Measurements from ENCODE around the gene IL6R. TPM values are rescaled to one million over a fixed set of nuclear protein-coding genes. Genes with fewer than 3 reads are reported as not detected.

The IL6R gene
- total and polyA plus RNA-seq, 2 donors from 2014 or later = 6.2 to 33.0 TPM

- H3K9ac ChIP-seq (ENCODE audit: low read length in 3 of 3) = peak overlapping the region in 1 of 3 donors; percentile 20
- no peak for FAIRE-seq
- H3K4me1 ChIP-seq (ENCODE audit: control insufficient read depth in 2 of 3, insufficient read depth in 2 of 3, low read depth in 1 of 3, low read length in 3 of 3) = peaks cover 3 to 51% (median 49%) of the 10 kb centered on the region in 3 donors
These were observed 17.4 kb downstream of the IL6R start for GRCh38 chr1:154422521-154422920.

GRCh38 chr1:154423304-154423987 lies 18.3 kb downstream of the IL6R start:
- H3K9me3 ChIP-seq (ENCODE audit: control insufficient read depth in 2 of 3, insufficient read depth in 1 of 3, low read length in 3 of 3) = no peaks in the 10 kb centered on the region
- H3K27me3 ChIP-seq (ENCODE audit: control insufficient read depth, insufficient read depth, low read length) = no peaks in the 10 kb centered on the region
- H3K9ac ChIP-seq (ENCODE audit: low read length in 3 of 3) = peak overlapping the region in 1 of 3 donors; percentile 22
- TF ChIP-seq CTCF (IDR thresholded peaks at IDR 0.05; ENCODE audit: borderline replicate concordance, extremely low read depth, insufficient read depth) = no peak
- H3K36me3 ChIP-seq (ENCODE audit: control insufficient read depth in 2 of 3, insufficient read depth in 3 of 3, low read length in 3 of 3) = no peaks in the 10 kb centered on the region
- intact Hi-C loops (cut with DNase I) = no loop called here
- H3K4me3 ChIP-seq (ENCODE audit: low read length in 3 of 3) = no peak overlapping the region
- DNase-seq = peak in 1 of 5 donors; percentile 27
- FAIRE-seq = no peak
- H3K4me1 ChIP-seq (ENCODE audit: control insufficient read depth in 2 of 3, insufficient read depth in 2 of 3, low read depth in 1 of 3, low read length in 3 of 3) = peaks cover 5 to 57% (median 55%) of the 10 kb centered on the region in 3 donors
- H3K27ac ChIP-seq (ENCODE audit: low read depth in 2 of 2, low read length in 2 of 2) = peak overlapping the region; percentile 27 to 86

More at GRCh38 chr1:154422521-154422920, 17.4 kb downstream of the IL6R start:
- Histone ChIP-seq H3K27me3 (ENCODE audit: control insufficient read depth, insufficient read depth, low read length) (no peaks in the 10 kb centered on the region), H3K4me3 (ENCODE audit: low read length in 3 of 3) (no peak overlapping the region), H3K9me3 (ENCODE audit: control insufficient read depth in 2 of 3, insufficient read depth in 1 of 3, low read length in 3 of 3) (no peaks in the 10 kb centered on the region), H3K36me3 (ENCODE audit: control insufficient read depth in 2 of 3, insufficient read depth in 3 of 3, low read length in 3 of 3) (no peaks in the 10 kb centered on the region), H3K27ac (ENCODE audit: low read depth in 2 of 2, low read length in 2 of 2) (peak overlapping the region; percentile 14 to 54)
- intact Hi-C loops (cut with DNase I) = no loop called here
- DNase-seq = no peak
- TF ChIP-seq CTCF (IDR thresholded peaks at IDR 0.05; ENCODE audit: borderline replicate concordance, extremely low read depth, insufficient read depth) = no peak

GRCh38 chr1:154423988-154424326 lies 18.8 kb downstream of the IL6R start:
- no peaks in the 10 kb centered on the region for H3K27me3 ChIP-seq (ENCODE audit: control insufficient read depth, insufficient read depth, low read length)
- H3K4me1 ChIP-seq (ENCODE audit: control insufficient read depth in 2 of 3, insufficient read depth in 2 of 3, low read depth in 1 of 3, low read length in 3 of 3) = peaks cover 5 to 57% (median 52%) of the 10 kb centered on the region in 3 donors
- no peak for FAIRE-seq
- H3K4me3 ChIP-seq (ENCODE audit: low read length in 3 of 3) = no peak overlapping the region
- H3K9ac ChIP-seq (ENCODE audit: low read length in 3 of 3) = peak overlapping the region in 1 of 3 donors; percentile 22
- H3K27ac ChIP-seq (ENCODE audit: low read depth in 2 of 2, low read length in 2 of 2) = peak overlapping the region; percentile 27 to 86
- TF ChIP-seq CTCF (IDR thresholded peaks at IDR 0.05; ENCODE audit: borderline replicate concordance, extremely low read depth, insufficient read depth) = no peak
- H3K9me3 ChIP-seq (ENCODE audit: control insufficient read depth in 2 of 3, insufficient read depth in 1 of 3, low read length in 3 of 3) = no peaks in the 10 kb centered on the region
- no peak for DNase-seq
- no peaks in the 10 kb centered on the region for H3K36me3 ChIP-seq (ENCODE audit: control insufficient read depth in 2 of 3, insufficient read depth in 3 of 3, low read length in 3 of 3)
- intact Hi-C loops (cut with DNase I) = no loop called here
